Measurements from ENCODE around the gene ABLIM2.

Gene ABLIM2

GRCh38 chr4:8037150-8037769 is 121.4 kb downstream of the ABLIM2 start:
- no peak overlapping the region for H3K18ac ChIP-seq (ENCODE audit: low read length)
- no peak overlapping the region for H3K23ac ChIP-seq (ENCODE audit: low read length)
- no peak overlapping the region for H3K4ac ChIP-seq (ENCODE audit: low read depth, low read length)
- no peak for DNase-seq
- no peaks in the 10 kb centered on the region for H3K27me3 ChIP-seq (ENCODE audit: insufficient read depth, low read length, poor library complexity)
- H2BK120ac ChIP-seq (ENCODE audit: low read depth, low read length): no peak overlapping the region
- no peak overlapping the region for H3K56ac ChIP-seq (ENCODE audit: low read length)
- H2BK15ac ChIP-seq (replicated peaks; ENCODE audit: low read depth): no peak overlapping the region
- no peaks in the 10 kb centered on the region for H3K79me2 ChIP-seq (ENCODE audit: control insufficient read depth, insufficient read depth, low read length)
- no peaks in the 10 kb centered on the region for H3K4me1 ChIP-seq (ENCODE audit: control insufficient read depth, low read depth, low read length)
- H3K9ac ChIP-seq (ENCODE audit: low read length): no peak overlapping the region
- WGBS (ENCODE audit: extremely low coverage, insufficient coverage, low lambda C conversion rate): no CpG with 5 or more reads among the region's 7 CpGs
- no peak overlapping the region for H2BK5ac ChIP-seq (ENCODE audit: low read length)
- no peaks in the 10 kb centered on the region for H3K36me3 ChIP-seq (ENCODE audit: control insufficient read depth, insufficient read depth, low read length)
- no peak overlapping the region for H4K8ac ChIP-seq (ENCODE audit: low read depth, low read length)
- H3K4me2 ChIP-seq (ENCODE audit: low read length): no peak overlapping the region
- H3K4me3 ChIP-seq (ENCODE audit: low read length): no peak overlapping the region
- H4K5ac ChIP-seq (ENCODE audit: low read length): no peak overlapping the region
- H3K79me1 ChIP-seq (ENCODE audit: low read length): no peaks in the 10 kb centered on the region
- no peak overlapping the region for H3K27ac ChIP-seq (ENCODE audit: low read depth, low read length)
- no peak overlapping the region for H2AK5ac ChIP-seq (ENCODE audit: low read length)

DNA sequence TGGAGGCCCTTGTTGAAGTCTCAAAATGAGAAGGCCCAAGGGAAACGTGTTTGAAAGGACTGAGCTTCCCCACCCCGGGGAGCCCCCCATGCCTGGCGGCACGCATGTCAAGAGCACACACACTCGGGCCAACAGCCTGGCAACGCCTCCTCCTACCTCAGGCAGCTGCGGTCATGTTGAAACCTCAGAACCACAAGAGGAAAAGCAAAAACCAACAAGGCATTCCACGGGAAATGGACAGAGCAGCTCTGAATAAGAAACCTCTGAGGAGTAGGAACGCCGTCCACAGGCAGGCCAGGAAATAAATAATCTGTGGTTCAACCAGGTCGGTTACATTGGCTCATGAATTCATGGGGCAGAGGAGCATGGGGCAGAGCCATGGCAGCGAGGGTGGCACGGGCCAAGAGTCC is 123.2 kb downstream of the ABLIM2 start:
- Histone ChIP-seq H3K56ac (ENCODE audit: low read length) (no peak overlapping the region), H2BK5ac (ENCODE audit: low read length) (no peak overlapping the region), H3K18ac (ENCODE audit: low read length) (no peak overlapping the region), H3K9ac (ENCODE audit: low read length) (no peak overlapping the region), H2AK5ac (ENCODE audit: low read length) (no peak overlapping the region), H3K79me2 (ENCODE audit: control insufficient read depth, insufficient read depth, low read length) (no peaks in the 10 kb centered on the region), H2BK15ac (replicated peaks; ENCODE audit: low read depth) (no peak overlapping the region), H3K23ac (ENCODE audit: low read length) (no peak overlapping the region), H3K4me1 (ENCODE audit: control insufficient read depth, low read depth, low read length) (no peaks in the 10 kb centered on the region), H4K5ac (ENCODE audit: low read length) (no peak overlapping the region), H3K4me2 (ENCODE audit: low read length) (no peak overlapping the region), H3K27me3 (ENCODE audit: insufficient read depth, low read length, poor library complexity) (no peaks in the 10 kb centered on the region), H4K8ac (ENCODE audit: low read depth, low read length) (no peak overlapping the region), H3K4ac (ENCODE audit: low read depth, low read length) (no peak overlapping the region), H3K36me3 (ENCODE audit: control insufficient read depth, insufficient read depth, low read length) (no peaks in the 10 kb centered on the region), H2BK120ac (ENCODE audit: low read depth, low read length) (no peak overlapping the region), H3K27ac (ENCODE audit: low read depth, low read length) (no peak overlapping the region), H3K79me1 (ENCODE audit: low read length) (no peaks in the 10 kb centered on the region), H3K4me3 (ENCODE audit: low read length) (no peak overlapping the region)
- WGBS (ENCODE audit: extremely low coverage, insufficient coverage, low lambda C conversion rate): no CpG with 5 or more reads among the region's 13 CpGs
- no peak for DNase-seq

DNA sequence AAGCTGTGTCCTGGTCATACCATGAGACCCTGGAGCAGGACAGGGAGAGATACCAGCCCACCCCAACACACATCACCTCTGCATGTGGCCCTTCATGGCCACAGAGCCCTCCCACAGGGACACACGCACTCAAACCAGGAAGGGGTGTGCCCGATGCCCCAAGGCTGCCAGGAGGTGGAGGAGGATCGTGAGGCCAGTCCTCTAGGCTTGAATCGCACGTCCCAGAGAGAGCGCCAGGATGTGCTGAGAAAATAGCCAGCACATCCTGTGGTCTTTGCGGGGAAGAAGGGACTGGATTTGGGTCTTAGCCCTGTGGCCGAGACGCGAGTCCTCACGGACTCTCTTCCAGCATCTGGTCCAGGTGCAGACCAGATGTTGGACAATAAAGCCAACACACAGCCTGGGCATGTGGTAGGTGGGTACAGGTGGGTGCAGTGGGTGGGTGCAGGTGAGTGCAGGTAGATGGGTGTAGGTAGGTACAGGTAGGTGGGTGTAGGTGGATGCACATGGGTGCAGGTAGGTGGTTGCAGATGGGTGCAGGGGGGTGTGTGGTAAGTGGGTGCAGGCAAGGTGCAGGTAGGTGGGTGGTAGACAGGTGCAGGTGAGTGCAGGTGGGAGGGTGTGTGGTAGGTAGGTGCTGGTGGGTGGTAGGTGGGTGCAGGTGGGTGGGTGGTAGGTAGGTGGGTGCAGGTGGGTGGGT is 124.6 kb downstream of the ABLIM2 start:
- H3K27me3 ChIP-seq (ENCODE audit: insufficient read depth, low read length, poor library complexity): no peaks in the 10 kb centered on the region
- no peak overlapping the region for H3K9ac ChIP-seq (ENCODE audit: low read length)
- DNase-seq: no peak
- H3K18ac ChIP-seq (ENCODE audit: low read length): no peak overlapping the region
- no peak overlapping the region for H3K4ac ChIP-seq (ENCODE audit: low read depth, low read length)
- H3K4me2 ChIP-seq (ENCODE audit: low read length): no peak overlapping the region
- H2AK5ac ChIP-seq (ENCODE audit: low read length): no peak overlapping the region
- H3K4me1 ChIP-seq (ENCODE audit: control insufficient read depth, low read depth, low read length): no peaks in the 10 kb centered on the region
- no peak overlapping the region for H2BK120ac ChIP-seq (ENCODE audit: low read depth, low read length)
- H3K27ac ChIP-seq (ENCODE audit: low read depth, low read length): no peak overlapping the region
- no peak overlapping the region for H3K56ac ChIP-seq (ENCODE audit: low read length)
- H3K36me3 ChIP-seq (ENCODE audit: control insufficient read depth, insufficient read depth, low read length): no peaks in the 10 kb centered on the region
- no peak overlapping the region for H2BK5ac ChIP-seq (ENCODE audit: low read length)
- no peak overlapping the region for H3K4me3 ChIP-seq (ENCODE audit: low read length)
- H4K8ac ChIP-seq (ENCODE audit: low read depth, low read length): no peak overlapping the region
- H2BK15ac ChIP-seq (replicated peaks; ENCODE audit: low read depth): no peak overlapping the region
- H3K23ac ChIP-seq (ENCODE audit: low read length): no peak overlapping the region
- H3K79me1 ChIP-seq (ENCODE audit: low read length): no peaks in the 10 kb centered on the region
- no CpG with 5 or more reads among the region's 11 CpGs for WGBS (ENCODE audit: extremely low coverage, insufficient coverage, low lambda C conversion rate)
- H4K5ac ChIP-seq (ENCODE audit: low read length): no peak overlapping the region
- no peaks in the 10 kb centered on the region for H3K79me2 ChIP-seq (ENCODE audit: control insufficient read depth, insufficient read depth, low read length)

- no CpG with 5 or more reads among the region's 17 CpGs for WGBS (ENCODE audit: extremely low coverage, insufficient coverage, low lambda C conversion rate)
- no peak overlapping the region for H3K4me2 ChIP-seq (ENCODE audit: low read length)
- no peaks in the 10 kb centered on the region for H3K79me2 ChIP-seq (ENCODE audit: control insufficient read depth, insufficient read depth, low read length)
- no peak overlapping the region for H3K9ac ChIP-seq (ENCODE audit: low read length)
- H3K27me3 ChIP-seq (ENCODE audit: insufficient read depth, low read length, poor library complexity): no peaks in the 10 kb centered on the region
- no peak overlapping the region for H4K5ac ChIP-seq (ENCODE audit: low read length)
- H3K4me3 ChIP-seq (ENCODE audit: low read length): no peak overlapping the region
- no peak overlapping the region for H2BK5ac ChIP-seq (ENCODE audit: low read length)
- no peak overlapping the region for H3K4ac ChIP-seq (ENCODE audit: low read depth, low read length)
- no peak overlapping the region for H4K8ac ChIP-seq (ENCODE audit: low read depth, low read length)
- H2AK5ac ChIP-seq (ENCODE audit: low read length): no peak overlapping the region
- no peaks in the 10 kb centered on the region for H3K4me1 ChIP-seq (ENCODE audit: control insufficient read depth, low read depth, low read length)
- no peak for DNase-seq
- no peak overlapping the region for H3K18ac ChIP-seq (ENCODE audit: low read length)
- no peak overlapping the region for H2BK120ac ChIP-seq (ENCODE audit: low read depth, low read length)
- no peaks in the 10 kb centered on the region for H3K36me3 ChIP-seq (ENCODE audit: control insufficient read depth, insufficient read depth, low read length)
- H2BK15ac ChIP-seq (replicated peaks; ENCODE audit: low read depth): no peak overlapping the region
- no peak overlapping the region for H3K56ac ChIP-seq (ENCODE audit: low read length)
- H3K27ac ChIP-seq (ENCODE audit: low read depth, low read length): no peak overlapping the region
- H3K79me1 ChIP-seq (ENCODE audit: low read length): no peaks in the 10 kb centered on the region
- H3K23ac ChIP-seq (ENCODE audit: low read length): no peak overlapping the region
Observed at GRCh38 chr4:8033067-8033755, 125.4 kb downstream of the ABLIM2 start.

DNA sequence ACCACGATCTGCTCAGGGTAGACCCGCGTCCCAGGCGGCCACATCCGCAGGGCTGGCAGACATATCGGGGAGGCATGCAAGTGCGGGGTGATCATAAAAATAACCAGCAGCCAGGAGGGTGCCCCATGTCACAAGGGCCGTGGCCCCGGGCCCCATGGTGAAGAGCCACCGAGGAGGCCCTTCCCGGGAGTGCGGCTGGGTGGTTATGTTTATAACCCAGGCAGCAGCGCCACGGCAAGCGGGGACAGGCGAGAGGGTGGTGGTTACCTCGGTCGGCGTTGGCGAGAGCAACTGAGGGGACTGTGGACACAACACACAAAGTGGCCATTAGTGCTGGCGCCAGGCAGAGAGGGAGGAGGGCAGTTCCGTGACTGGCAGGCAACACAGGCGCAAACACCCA is 126.2 kb downstream of the ABLIM2 start:
- Histone ChIP-seq H3K56ac (ENCODE audit: low read length) (no peak overlapping the region), H3K79me2 (ENCODE audit: control insufficient read depth, insufficient read depth, low read length) (no peaks in the 10 kb centered on the region), H3K27me3 (ENCODE audit: insufficient read depth, low read length, poor library complexity) (no peaks in the 10 kb centered on the region), H3K4ac (ENCODE audit: low read depth, low read length) (no peak overlapping the region), H2BK15ac (replicated peaks; ENCODE audit: low read depth) (no peak overlapping the region), H4K8ac (ENCODE audit: low read depth, low read length) (no peak overlapping the region), H2BK5ac (ENCODE audit: low read length) (no peak overlapping the region), H3K23ac (ENCODE audit: low read length) (no peak overlapping the region), H3K27ac (ENCODE audit: low read depth, low read length) (no peak overlapping the region), H2BK120ac (ENCODE audit: low read depth, low read length) (no peak overlapping the region), H3K4me3 (ENCODE audit: low read length) (no peak overlapping the region), H3K79me1 (ENCODE audit: low read length) (no peaks in the 10 kb centered on the region), H3K36me3 (ENCODE audit: control insufficient read depth, insufficient read depth, low read length) (no peaks in the 10 kb centered on the region), H3K18ac (ENCODE audit: low read length) (no peak overlapping the region), H3K4me1 (ENCODE audit: control insufficient read depth, low read depth, low read length) (no peaks in the 10 kb centered on the region), H2AK5ac (ENCODE audit: low read length) (no peak overlapping the region), H3K9ac (ENCODE audit: low read length) (no peak overlapping the region), H3K4me2 (ENCODE audit: low read length) (no peak overlapping the region), H4K5ac (ENCODE audit: low read length) (no peak overlapping the region)
- DNase-seq: no peak
- no CpG with 5 or more reads among the region's 23 CpGs for WGBS (ENCODE audit: extremely low coverage, insufficient coverage, low lambda C conversion rate)

All from mesendoderm (in vitro differentiated cells).